ENCODE measurements around the gene C5orf22.
"Not testable (repeated sequence)": the region's sequence is repeated elsewhere in the genome, so short reads cannot be mapped to it uniquely, and the experiment has no call there.

C5orf22 gene

DNA sequence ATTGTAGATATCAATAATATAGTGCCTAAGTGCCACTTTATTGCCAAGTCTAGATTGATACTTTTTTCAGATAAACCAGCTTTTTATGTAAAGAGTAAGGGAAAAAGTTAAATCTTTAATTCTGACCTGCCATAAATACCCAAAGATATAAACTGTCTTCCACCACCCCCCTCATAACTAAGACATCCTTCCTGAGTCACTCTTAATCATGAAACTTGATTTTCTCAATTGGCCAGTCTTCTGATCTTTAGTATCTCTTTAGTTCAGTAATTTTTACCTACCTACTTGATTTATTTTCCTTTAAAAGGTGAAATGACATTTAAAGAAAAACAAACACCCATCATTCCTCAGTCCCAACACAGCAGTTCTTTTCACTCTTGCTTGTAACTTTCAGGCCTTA lies 21.8 kb downstream of the C5orf22 start:
- FAIRE-seq: peak; percentile 42
- DNase-seq (ENCODE audit: low spot score): no peak

DNA sequence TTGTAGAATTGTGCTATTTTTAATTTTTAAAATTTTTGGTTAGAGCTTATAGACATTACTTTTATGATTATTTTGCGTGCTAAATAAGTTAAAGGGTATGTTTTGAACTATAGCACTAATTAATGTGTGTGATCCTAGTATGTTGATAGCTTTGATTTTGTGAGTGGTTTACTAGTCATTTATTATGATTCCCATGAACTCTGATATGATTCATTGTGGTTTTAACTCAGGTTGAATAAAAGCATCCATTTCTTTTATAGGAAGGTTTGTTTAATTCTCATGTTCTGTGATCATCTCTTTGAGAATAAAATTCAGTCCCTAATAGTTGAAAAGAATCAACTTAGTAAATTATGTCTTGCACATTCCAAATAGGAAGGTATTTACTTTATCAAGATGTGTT lies 22.5 kb downstream of the C5orf22 start:
- FAIRE-seq (peak; percentile 58), DNase-seq (ENCODE audit: low spot score) (no peak)

DNA sequence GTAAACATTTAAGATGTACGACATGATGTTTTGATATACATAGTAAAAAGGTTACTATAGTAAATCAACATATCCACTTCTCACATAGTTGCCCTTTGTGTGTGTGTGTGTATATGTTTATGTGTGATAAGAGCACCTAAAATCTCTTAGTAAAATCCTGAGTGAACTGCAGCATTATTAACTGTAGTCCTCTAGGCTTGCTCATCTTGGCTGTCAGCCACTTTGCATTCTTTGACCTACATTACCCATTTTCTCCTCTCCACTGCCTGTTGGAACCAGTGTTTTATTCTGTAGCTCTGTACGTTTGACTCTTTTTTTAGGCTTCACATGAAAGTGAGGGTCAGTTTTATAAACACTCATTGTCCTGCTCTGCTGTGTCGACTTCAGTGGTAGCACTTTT lies 24.4 kb downstream of the C5orf22 start:
- DNase-seq (ENCODE audit: low spot score): no peak
- no peak for FAIRE-seq

DNA sequence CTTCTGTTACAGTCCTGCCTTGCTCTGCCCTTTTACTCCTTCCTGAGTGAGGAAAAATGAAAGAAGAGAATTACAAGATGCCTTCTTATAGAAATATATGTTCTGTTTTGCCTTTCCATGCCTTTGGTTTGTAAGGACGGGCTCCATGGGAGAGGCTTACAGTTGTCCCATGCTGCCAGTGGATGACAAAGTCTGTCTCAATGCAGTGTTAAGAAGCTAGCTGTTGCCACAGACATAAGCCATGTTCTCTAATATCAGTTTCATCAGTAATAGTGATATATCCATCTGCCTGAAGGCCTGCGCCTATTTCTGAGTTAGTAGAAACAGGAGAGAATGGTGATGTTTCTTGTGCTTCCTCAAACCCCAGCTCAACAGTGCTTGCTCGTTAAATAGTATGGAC lies 27.8 kb downstream of the C5orf22 start:
- no peak for DNase-seq (ENCODE audit: low spot score)
- FAIRE-seq: no peak

DNA sequence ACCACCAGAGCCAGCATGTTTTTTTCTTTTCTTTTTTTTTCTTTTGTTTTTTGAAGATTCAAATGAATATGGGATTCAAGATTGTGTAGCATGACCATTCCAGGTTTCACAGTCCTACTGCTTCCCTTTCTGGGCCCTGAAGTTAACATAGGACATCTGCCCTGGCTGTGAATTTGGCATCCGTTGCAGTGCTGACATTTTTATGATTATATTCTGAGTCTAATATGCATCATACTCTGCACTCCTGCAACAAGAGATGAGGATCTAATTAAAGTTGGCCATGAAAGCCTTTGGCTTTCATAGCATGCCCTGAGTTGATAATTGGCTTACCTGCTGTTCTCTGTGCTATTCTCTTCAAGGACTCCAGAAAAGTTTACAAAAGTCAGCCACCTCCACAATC lies 29.8 kb downstream of the C5orf22 start:
- no peak for FAIRE-seq
- no peak for DNase-seq (ENCODE audit: low spot score)

DNA sequence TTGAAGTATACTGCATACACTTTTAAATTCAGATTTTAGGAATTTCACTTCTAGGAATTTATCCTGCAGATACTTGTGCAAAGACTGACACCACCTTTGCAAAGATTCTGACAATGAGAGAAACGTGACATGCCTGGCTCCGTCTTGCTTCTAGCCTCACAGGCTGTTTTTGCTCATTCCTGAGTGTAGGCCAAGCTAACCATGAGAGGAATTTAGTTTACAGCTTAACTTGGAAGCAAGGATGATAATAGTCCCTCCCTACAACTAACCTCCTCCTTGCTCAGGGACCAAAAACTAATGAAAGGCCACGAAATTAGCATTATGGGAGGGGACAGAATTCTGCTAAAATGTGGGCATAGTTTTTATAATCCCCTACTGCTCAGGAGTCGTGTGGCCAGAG lies 31.1 kb downstream of the C5orf22 start:
- no peak for DNase-seq (ENCODE audit: low spot score)
- no peak for FAIRE-seq

DNA sequence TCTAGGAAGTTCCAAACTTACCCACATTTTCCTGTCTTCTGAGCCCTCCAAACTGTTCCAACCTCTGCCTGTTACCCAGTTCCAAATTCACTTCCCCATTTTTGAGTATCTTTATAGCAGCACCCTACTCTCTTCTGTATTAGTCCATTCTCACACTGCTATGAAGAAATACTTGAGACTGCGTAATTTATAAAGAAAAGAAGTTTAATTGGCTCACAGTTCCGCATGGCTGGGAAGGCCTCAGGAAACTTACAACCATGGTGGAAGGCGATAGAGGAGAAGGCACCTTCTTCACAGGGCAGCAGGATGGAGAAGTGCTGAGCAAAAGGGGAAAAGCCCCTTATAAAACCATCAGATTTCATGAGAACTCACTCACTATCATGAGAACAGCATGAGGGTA lies 34.3 kb downstream of the C5orf22 start:
- FAIRE-seq; DNase-seq (ENCODE audit: low spot score): not testable (repeated sequence)

DNA sequence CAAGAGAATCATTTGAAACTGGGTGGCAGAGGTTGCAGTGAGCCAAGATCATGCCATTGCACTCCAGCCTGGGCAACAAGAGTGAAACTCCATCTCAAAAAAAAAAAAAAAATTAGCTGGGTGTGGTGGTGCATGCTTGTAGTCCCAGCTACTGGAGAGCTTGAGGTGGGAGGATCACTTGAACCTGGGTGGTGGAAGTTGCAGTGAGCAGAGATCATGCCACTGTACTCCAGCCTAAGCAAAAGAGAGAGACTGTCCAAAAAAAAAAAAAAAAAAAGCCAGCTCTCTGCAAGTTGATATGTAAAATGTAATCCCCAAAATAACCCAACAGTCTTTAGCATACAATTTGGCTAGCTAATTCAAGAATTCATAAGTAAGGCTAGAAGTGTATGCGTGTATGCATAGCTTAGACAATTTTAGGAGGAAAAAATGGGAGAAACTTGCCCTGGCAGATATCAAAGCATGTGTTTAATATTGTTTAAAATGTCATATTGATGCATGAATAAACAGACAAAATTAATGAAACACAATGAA lies 36.3 kb downstream of the C5orf22 start:
- FAIRE-seq (no peak), DNase-seq (ENCODE audit: low spot score) (no peak)

DNA sequence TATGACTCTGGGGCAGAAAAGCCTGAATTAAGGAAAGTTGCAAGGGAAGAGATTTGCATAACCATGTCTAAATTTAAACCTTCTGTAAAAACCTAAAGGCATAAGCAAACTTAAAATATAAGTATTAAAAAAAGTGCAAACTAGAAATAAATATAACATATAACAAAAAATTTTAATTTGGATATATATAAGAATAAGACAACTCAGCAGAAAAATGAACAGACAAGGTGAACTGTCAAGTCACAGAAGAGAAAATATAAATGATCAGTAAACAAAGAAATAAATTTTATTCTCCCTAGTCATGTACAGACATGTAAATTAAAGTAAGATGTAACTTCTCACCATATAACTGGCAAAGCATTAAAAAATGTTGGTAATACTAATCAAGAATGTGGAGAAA lies 37.0 kb downstream of the C5orf22 start:
- DNase-seq (ENCODE audit: low spot score) (no peak), FAIRE-seq (no peak)

DNA sequence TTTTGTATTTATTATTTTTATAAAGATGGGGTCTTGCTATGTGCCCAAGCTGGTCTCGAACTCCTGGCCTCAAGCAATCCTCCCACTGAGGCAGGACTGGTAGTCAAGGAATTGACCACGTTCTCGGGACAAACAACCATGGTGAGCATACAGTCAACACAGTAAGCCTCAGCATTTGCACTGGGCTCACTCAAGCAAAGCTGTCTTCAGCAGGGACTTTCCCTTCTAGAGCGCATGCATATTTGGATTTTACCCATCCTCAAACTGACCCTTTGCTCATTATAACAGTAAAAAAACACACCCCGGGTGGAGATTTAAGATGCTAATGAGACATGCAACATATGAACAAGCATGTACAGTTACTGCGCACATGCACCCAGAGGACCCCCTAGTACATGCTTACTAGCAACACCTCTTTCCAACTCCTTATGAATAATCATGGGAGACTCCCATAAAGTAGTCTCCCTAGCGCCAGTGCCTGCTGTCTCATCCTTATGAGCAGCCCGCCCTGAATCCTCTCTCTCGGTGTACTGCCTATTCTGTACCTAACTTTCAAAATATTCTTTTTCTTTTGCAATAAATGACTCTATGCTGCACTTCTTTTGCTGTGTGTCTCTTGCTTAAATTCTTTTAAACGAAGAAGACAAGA lies 41.5 kb downstream of the C5orf22 start:
- DNase-seq (ENCODE audit: low spot score): no peak
- no peak for FAIRE-seq

DNA sequence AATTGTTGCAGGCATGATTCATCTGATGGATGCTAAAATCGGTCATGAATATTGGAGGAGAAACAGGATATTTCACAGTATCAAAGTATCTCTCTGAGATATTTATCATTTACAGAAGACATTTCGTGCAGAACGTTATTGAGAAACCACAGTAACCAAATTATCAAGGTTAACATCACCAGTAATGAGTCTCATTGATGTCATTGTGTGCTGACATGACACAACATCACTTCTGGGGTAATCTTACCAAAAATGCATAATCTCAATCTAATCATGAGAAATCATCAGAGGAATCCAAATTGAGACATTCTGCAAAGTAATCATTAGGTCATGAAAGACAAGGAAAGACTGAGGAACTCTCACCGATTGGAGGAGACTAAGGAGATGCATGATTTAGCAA lies 42.7 kb downstream of the C5orf22 start:
- FAIRE-seq: no peak
- DNase-seq (ENCODE audit: low spot score): no peak

DNA sequence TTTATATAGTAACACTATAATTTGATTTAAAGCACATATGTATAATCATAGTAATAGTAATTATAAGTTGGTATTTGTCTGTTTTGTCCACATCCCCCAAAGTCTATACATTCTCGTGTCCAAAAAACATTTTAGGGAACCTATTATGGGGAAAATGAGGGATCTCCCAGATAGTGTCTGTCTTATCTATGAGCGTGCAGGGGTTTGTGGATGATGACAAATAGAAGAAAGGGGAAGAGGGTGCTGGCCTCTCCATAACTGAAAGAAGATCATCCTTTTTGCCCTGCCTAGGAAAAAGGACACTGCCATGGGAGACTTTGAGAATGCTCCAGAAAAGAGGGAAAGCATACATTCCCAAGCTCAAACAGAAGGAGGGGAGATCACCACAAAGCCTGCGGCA lies 45.3 kb downstream of the C5orf22 start:
- no peak for DNase-seq (ENCODE audit: low spot score)
- FAIRE-seq: no peak

DNA sequence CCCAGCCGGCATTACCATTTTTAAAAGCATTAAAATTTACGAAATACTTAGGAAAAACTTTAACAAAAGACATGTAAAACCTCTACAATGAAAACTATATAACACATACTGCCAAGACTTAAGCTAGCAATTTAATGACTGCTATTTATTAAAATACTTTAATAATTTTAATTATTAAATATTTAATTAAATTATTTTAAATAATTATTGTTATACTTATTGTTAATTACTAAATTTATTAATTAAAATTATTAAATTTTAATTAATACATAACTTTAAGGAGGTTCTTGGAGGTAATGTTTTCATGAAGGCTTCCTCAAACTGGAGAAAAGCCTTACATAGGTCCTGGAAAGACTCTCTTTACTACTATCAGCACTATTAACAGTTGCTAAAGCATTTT lies 47.5 kb downstream of the C5orf22 start:
- FAIRE-seq (peak; percentile 73), DNase-seq (ENCODE audit: low spot score) (no peak)

DNA sequence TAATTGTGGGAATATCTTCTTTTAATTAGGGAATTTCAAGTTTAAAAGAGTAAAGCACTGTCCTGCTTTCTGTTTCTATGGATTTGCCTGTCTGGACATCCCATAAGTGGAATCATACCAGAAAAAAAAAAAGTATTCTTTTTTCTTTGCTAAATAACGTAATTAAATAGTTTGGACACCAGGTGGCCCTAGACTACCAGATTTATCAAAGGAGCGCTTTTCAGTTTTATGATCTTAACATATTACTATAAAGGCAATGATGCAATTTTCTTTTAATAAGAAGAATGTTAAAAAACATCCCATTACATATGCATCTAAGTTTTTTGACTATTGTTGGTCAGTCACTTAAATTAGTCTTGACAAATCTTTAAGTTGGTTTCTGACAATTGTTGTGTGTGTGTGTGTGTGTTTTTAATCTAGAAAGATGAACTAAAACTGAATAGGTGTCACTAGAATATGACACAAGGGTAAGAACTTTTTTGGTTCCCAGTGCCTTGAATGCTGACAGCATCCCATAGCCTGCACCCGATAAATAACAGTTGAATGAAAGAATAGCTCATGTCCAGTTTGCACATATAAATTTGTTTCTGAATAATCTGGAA lies 49.5 kb downstream of the C5orf22 start:
- DNase-seq (ENCODE audit: low spot score) (peak; percentile 57), FAIRE-seq (peak; percentile 89)

DNA sequence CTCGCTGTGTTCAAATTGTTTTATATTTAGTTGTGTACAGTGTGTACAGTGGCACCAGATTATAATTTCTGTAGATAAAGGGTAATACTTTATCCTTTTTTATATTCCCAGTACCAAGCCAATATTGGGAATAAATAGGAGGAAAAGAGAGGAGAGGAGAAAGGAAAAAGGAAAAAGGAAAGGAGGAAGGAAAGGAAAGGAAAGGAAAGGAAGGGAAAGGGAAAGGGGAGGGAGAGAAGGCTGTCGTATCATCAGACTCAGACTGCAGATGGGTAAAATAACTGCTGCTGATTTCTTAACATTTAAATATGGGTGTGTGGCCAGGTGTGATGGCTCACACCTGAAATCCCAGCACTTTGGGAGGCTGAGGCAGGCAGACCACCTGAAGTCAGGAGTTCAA lies 51.0 kb downstream of the C5orf22 start:
- FAIRE-seq: no peak
- DNase-seq (ENCODE audit: low spot score): no peak

DNA sequence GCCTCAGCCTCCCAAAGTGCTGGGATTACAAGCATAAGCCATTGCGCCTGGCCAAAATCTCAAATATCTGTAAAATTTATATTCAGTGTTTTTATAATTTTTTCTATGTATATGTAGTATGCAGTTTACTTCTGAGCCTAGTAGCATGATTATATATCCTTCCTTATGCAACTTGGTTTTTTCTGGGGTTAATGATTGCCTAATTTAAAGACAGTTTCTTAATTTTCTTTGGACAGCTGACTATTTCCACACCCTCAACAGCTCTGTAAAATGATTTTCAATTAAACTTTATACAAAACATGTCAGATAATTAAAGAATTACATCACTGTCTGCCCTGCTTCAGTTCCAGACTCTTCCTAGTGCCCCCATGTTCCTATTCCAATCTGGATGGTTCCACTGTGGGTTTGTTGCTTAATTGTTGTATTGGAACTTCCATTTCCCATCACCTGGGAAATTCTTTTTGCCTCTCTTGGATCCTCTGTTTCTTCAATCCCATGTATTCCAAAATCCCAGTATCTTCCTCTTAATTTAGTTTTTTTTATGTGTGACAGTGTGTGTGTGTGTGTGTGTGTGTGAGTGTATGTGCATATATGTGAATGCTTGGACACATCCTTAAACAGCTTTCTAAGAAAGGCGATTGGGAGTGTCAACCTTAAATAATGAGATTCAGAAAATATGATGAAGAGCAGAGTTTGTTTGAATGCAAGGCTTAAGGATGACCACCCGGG lies 53.2 kb downstream of the C5orf22 start:
- no peak for FAIRE-seq
- no peak for DNase-seq (ENCODE audit: low spot score)

DNA sequence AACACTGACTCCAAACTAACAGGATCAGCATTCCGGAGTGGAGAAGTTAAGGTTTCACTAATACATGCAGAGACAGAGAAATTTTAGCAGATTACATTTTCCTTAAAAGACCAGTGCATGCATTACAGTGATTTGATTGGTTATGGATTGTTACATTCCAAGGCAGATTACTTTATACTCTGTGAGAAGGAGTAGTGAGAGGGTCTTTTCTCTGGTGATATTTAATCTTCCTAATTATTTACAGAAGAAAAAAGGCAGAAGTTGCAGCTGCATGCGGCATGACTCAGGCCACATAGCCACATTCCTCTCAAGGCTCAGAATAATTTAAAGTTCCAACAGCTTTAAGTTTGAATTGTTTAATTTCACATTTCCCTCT lies 53.8 kb downstream of the C5orf22 start:
- FAIRE-seq: no peak
- DNase-seq (ENCODE audit: low spot score): peak; percentile 31

DNA sequence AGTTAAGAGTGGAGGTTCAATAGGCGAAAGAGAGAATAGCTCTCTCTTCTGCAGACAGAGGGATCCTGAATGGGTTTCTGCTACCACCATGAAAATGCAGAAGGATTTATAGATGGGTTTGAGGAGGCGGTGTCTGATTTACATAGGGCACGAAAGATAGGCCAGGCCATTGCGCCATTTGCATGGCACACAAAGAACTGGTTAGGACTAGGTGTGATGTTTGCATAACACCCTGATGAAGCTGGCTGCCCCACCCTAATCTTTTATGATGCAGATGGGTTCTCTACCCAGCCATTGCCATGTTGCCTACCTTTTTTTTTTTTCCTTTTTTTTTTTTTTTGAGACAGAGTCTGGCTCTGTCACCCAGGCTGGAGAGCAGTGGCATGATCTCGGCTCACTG lies 55.4 kb downstream of the C5orf22 start:
- FAIRE-seq: no peak
- no peak for DNase-seq (ENCODE audit: low spot score)

DNA sequence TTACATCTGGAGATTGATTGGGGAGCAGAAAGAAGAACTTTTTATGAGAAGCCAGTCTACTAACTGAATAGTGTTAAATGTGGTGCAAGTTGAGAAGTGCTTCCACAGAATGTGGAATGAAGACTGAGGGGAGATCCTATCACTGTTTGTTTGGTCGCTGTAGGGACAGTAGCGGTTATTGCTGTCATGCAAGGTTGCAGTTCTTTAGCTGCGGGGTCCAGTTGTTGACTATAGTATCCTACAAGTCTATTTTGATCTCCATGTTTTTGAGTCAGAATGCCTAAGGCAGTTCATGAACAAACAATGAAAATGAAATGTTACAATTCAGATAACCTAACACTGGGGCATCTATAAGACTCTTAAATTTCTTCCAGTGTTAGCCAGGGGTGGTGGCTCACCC lies 61.6 kb downstream of the C5orf22 start:
- no peak for DNase-seq (ENCODE audit: low spot score)
- FAIRE-seq: no peak

DNA sequence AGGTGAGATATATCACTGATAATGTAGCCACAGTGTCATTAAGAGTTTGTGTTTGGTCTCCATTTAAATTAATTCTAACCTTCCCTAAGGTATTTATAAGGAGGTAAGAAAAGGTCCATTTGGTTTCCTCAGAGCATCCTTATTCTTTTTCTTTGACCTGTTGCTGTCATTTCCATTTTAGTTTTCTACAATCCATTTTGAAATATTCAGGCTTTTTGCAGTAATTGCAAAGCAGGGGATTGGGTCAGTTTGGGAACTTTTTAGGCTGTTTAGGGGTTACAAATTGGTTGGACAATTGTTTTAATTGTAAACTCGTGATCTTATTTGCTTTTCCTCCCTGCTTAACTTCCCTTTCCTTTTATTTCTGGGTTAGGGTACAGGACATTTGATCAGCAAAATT lies 64.3 kb downstream of the C5orf22 start:
- FAIRE-seq (no peak), DNase-seq (ENCODE audit: low spot score) (no peak)

DNA sequence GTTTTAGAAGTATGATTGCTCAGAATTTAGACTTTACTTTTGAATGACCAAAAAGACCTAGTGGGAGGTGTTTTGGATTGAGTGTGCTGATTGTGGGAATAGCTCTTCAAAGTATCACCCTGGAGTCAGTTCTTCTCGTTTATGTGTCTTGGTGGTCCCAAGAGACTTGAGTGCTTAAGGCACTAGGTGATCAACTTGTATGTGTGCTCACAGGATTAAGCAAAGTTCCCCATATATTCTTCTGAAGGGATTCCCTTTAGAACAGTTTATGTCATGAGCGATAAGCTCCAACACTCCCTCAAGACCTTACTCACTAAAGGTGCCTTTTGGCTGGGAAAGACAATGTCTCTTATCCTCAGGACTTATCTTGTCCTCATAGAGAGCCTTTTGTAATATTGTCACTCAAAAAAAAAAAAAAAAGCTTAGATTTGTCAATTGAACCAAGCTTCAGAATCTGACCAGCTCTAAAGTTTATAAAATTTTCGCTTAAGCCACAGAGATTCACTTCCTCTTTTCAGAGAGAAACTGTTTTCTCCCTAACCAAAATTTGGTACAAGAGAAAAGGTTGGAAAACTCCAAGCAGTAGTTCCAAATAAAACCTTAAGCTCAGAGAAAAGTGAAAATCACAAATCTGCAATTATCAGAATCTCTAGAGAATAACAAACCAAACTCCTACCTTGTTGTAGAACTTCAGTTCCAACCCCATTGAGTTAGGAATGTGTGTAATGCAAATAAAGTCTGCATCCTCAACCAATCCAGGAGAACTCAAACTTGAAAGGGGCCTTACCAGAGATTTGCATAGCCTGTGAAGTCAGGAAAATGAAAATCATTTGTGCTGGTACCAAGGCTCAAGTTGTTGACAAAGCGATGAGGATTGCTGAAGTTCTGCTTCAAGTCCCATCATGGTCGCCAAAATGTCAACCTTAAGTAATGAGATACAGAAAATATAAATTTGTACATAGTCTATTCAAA lies 66.8 kb downstream of the C5orf22 start:
- DNase-seq (ENCODE audit: low spot score) (no peak), FAIRE-seq (no peak)

DNA sequence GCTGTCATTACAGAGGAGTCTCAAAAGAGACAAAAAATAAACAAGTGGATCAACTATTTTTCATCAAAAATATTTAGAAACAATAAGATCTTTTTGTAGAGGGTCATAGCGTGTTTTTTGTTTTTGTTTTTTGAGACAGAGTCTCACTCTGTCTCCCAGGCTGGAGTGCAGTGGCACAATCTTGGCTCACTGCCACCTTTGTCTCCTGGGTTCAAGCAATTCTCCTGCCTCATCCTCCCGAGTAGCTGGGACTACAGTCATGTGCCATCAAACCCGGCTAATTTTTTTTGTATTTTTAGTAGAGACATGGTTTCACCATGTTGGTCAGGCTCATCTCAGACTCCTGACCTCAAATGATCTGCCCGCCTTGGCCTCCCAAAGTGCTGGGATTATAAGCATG lies 70.2 kb downstream of the C5orf22 start:
- not testable (repeated sequence) for DNase-seq (ENCODE audit: low spot score); FAIRE-seq

All from RCC 7860 (cell line).